ENCODE results near the gene TRPM3.

GRCh38 chr9:70923961-70924360 is 197.5 kb downstream of the TRPM3 start:
- TF ChIP-seq CTCF (IDR thresholded peaks at IDR 0.05) (no peak), EP300 (IDR thresholded peaks at IDR 0.05) (no peak), POLR2A (IDR thresholded peaks at IDR 0.05) (no peak), POLR2AphosphoS5 (IDR thresholded peaks at IDR 0.05) (no peak)
